ENCODE data around the gene CRADD.

- TF ChIP-seq, protein P1, sequence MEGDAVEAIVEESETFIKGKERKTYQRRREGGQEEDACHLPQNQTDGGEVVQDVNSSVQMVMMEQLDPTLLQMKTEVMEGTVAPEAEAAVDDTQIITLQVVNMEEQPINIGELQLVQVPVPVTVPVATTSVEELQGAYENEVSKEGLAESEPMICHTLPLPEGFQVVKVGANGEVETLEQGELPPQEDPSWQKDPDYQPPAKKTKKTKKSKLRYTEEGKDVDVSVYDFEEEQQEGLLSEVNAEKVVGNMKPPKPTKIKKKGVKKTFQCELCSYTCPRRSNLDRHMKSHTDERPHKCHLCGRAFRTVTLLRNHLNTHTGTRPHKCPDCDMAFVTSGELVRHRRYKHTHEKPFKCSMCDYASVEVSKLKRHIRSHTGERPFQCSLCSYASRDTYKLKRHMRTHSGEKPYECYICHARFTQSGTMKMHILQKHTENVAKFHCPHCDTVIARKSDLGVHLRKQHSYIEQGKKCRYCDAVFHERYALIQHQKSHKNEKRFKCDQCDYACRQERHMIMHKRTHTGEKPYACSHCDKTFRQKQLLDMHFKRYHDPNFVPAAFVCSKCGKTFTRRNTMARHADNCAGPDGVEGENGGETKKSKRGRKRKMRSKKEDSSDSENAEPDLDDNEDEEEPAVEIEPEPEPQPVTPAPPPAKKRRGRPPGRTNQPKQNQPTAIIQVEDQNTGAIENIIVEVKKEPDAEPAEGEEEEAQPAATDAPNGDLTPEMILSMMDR (IDR thresholded peaks at IDR 0.05): no peak
- no peak for TF ChIP-seq POLR2A (IDR thresholded peaks at IDR 0.05)
Observed at GRCh38 chr12:93750056-93750455, 72.9 kb downstream of the CRADD start.

Data from body of pancreas (tissue), 4 donors.